ENCODE data around the gene TMOD3. TPM values are rescaled to one million over a fixed set of nuclear protein-coding genes. Genes with fewer than 3 reads are reported as not detected.

Gene TMOD3
- total RNA-seq, 1 donor from 2014 or later = 80.3 TPM

- TF ChIP-seq, protein P1, sequence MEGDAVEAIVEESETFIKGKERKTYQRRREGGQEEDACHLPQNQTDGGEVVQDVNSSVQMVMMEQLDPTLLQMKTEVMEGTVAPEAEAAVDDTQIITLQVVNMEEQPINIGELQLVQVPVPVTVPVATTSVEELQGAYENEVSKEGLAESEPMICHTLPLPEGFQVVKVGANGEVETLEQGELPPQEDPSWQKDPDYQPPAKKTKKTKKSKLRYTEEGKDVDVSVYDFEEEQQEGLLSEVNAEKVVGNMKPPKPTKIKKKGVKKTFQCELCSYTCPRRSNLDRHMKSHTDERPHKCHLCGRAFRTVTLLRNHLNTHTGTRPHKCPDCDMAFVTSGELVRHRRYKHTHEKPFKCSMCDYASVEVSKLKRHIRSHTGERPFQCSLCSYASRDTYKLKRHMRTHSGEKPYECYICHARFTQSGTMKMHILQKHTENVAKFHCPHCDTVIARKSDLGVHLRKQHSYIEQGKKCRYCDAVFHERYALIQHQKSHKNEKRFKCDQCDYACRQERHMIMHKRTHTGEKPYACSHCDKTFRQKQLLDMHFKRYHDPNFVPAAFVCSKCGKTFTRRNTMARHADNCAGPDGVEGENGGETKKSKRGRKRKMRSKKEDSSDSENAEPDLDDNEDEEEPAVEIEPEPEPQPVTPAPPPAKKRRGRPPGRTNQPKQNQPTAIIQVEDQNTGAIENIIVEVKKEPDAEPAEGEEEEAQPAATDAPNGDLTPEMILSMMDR (IDR thresholded peaks at IDR 0.05; ENCODE audit: insufficient read depth, low read length, severe bottlenecking) = no peak
- Histone ChIP-seq H3K36me3 (ENCODE audit: control insufficient read depth, insufficient read depth, low read length) (peaks cover 27% of the 10 kb centered on the region), H3K4me3 (ENCODE audit: low read depth, low read length) (no peak overlapping the region), H3K27me3 (ENCODE audit: control insufficient read depth, insufficient read depth, low read length) (no peaks in the 10 kb centered on the region)
- no peak for FAIRE-seq
- no peak for DNase-seq (ENCODE audit: low read depth)
Observed at GRCh38 chr15:51955504-51955903, 126.1 kb downstream of the TMOD3 start.

Other genes with a start within 250 kb of the TMOD3 start
- gene DMXL2, start 206.9 kb upstream of the TMOD3 start, total RNA-seq = 14.5 and 16.1 TPM in 2 replicates
- not detected in 2 replicates for gene SCG3, start 148.2 kb upstream of the TMOD3 start, total RNA-seq
- gene LYSMD2, start 92.0 kb upstream of the TMOD3 start, total RNA-seq = 2.4 and 4.2 TPM in 2 replicates
- 2.1 and 2.2 TPM in 2 replicates for gene TMOD2, start 78.1 kb upstream of the TMOD3 start, total RNA-seq
- gene LEO1, start 142.1 kb downstream of the TMOD3 start, total RNA-seq = 21.9 and 41.2 TPM in 2 replicates
- 156 and 197 TPM in 2 replicates for gene MAPK6, start 189.6 kb downstream of the TMOD3 start, total RNA-seq